Measurements from ENCODE around the gene PLK3.

The PLK3 gene

DNA sequence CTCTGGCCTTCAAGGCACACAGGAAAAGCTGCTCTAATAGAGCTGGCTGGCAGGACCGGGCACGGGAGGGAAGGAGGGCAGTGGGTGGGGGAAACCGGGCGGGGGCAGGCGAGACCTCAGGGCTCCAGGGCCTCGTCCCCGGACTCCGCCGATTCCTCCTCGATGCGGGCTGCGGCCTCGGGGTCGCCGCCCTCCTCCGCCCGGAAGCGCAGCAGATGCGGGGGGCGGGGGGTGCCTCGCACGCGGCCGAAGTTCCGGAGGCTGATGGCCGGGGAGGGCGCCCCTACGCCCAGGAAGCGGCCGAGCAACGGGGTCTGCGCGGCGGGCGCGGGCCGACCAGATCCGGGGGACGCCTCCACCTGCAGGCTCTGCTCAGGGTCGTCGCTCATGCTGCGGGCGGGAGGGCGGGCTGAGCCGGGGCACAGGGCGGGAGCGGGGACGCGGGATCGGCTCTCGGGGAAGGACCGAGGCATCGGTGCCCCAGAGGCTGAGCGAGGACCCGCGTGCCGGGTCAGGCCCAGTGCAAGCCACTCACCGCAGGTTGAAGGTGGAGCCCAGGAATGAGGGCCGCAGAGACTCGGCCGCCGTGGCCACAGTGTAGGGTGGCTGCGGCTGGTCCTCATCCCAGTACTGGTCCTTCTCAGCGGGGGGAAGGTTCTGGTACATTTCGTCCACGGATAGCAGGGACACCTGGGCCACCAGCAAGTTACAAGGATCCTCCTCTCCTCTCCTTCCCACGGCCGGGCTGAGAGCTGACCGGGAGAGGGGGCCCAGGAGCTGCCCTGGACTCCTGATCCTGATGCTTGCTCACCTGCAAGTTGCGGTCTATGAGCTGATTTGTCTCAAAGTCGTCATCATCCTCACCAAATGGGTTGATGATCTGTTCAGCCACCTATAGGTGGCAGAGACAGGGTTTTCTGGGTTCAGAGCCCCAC, 15.8 kb upstream of the PLK3 start:
- DNase-seq (ENCODE audit: extremely low read depth, low read depth): no peak
- TF ChIP-seq, protein P1, sequence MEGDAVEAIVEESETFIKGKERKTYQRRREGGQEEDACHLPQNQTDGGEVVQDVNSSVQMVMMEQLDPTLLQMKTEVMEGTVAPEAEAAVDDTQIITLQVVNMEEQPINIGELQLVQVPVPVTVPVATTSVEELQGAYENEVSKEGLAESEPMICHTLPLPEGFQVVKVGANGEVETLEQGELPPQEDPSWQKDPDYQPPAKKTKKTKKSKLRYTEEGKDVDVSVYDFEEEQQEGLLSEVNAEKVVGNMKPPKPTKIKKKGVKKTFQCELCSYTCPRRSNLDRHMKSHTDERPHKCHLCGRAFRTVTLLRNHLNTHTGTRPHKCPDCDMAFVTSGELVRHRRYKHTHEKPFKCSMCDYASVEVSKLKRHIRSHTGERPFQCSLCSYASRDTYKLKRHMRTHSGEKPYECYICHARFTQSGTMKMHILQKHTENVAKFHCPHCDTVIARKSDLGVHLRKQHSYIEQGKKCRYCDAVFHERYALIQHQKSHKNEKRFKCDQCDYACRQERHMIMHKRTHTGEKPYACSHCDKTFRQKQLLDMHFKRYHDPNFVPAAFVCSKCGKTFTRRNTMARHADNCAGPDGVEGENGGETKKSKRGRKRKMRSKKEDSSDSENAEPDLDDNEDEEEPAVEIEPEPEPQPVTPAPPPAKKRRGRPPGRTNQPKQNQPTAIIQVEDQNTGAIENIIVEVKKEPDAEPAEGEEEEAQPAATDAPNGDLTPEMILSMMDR (IDR thresholded peaks at IDR 0.05; ENCODE audit: low read depth, low read length): no peak; the same call in 1 of the 2 replicates

DNA sequence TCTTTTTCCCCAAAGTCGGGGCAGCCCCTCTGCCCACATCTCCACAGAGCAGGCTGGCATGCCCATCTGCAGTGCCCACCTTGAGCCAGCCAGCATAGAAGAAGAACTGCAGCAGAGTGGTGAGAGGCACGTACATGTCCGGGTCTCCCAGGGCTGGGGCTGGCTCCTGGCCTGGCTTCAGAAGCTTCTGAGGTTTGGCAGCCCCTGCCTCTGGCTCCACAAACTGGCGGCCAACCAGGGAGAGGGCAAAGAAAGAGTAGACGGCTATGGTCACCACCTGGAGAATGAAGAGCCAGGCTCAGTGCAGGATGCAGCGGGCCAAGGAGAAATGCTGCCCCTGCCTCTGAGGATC, 15.2 kb upstream of the PLK3 start:
- no peak for DNase-seq (ENCODE audit: extremely low read depth, low read depth)
- TF ChIP-seq, protein P1 (IDR thresholded peaks at IDR 0.05; ENCODE audit: low read depth, low read length): no peak

DNA sequence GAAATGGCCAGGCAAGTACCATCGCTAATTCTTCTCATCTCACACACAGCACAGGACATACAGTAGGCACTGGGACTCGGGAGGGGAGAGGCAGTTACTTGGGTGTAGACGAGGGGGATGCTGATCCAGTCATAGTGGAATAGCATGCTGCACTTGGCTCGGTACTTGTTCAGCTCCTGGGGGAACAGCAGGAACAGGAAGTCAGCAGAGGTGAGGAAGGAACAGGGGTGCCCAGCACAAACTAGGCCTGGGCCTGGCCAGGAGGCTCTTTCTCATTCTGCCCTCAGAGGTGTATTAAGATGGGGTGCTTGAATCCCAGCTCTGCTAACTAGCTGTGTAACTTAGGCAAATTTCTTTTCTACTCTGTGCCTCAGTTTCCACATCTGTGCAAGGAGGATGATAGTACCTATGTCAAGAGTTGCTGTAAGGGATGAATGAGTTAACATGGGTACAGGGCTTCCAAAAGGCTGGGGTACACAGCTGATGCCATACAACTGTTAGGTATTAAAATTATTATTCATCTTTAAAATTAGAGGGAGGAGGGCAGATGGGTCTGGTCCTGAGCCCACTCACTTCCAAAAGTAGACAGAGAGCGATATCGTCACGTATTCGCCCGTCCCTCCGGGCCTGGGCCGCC, 14.6 kb upstream of the PLK3 start:
- no peak for DNase-seq (ENCODE audit: extremely low read depth, low read depth)

DNA sequence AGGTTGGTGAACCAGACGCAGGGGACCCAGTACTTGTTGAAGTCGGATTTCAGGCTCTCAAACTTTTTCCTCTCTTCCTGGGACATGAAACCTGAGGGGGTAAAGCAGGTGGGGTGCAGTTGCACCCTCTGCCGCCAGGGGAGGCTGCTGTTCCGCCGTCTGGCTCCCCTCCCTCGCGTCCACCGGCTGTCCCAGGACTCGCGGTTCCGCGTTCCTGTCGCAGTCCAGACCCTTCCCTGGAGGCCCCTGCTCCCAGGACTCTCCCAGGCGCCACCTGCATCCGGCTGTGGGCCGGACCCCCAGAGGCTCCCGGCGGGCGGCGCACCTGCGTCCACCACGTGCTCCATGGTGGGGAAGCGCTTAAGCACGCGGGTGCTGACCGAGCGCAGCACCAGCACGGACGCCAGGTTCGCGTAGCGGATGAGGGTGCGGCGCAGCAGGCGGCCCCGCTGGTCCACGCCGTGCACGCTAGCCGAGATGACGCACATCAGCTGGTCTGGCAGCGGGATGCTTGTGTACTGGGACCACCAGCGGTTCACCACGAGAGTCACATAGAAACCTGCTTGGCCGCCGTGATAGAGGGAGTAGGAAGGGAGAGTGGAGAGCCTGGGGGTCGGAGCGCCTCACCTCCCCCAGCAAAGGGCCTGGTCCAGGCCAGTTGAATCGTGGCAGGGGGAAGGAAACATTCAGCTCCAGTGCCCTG, 13.9 kb upstream of the PLK3 start:
- DNase-seq (ENCODE audit: extremely low read depth, low read depth): no peak
- TF ChIP-seq, protein P1 (IDR thresholded peaks at IDR 0.05; ENCODE audit: low read depth, low read length): peak; percentile 100

More for the DNA sequence above, 14.6 kb upstream of the PLK3 start:
- TF ChIP-seq, protein P1 (IDR thresholded peaks at IDR 0.05; ENCODE audit: low read depth, low read length): no peak

DNA sequence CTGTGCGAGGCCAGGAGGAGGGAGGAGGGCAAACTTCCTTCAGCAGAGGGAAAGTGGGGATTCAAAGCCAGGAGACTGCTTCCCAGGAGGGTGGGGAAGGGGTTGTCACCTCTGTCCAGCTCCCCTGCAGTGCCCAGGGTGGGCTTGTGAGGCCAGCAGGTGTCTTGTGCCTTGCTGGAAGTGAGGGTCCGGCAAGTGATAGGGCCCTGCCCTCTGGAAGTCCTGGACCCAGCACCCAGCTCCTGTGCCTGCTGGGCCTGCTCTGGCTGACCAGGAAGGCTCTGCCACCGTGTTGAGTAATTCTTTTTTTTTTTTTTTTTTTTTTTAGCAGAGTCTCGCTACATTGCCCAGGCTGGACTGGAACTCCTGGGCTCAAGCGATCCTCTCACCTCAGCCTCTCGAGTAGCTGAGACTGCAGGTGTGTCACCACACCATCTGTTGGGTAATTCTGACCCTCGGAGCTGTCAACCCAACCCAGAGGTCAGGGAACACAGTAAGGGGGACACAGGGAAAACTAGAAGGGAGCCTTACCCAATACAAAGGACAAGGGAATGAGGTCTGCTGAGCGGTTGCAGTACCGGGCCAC, 13.2 kb upstream of the PLK3 start:
- TF ChIP-seq, protein P1 (IDR thresholded peaks at IDR 0.05; ENCODE audit: low read depth, low read length): no peak
- DNase-seq (ENCODE audit: extremely low read depth, low read depth): no peak

DNA sequence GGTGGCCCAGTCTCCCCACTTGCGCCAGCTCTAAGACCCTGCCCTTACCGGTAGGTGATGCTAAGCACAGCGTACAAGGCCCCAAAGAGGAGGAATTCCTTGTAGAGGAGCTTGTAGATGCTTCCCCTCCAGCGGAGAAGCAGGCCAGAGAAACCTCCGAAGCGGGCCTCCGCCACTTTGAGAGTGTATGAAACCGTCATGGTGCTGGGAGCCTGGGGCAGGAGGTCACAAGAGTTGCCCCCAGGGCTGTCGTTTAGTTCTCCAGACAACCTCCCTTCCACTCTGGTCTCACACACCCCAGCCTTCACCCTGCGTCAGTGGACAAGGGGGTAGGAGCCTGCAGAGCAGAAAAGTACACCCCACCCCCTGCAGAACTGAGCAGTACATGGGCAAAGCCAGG, 12.7 kb upstream of the PLK3 start:
- no peak for DNase-seq (ENCODE audit: extremely low read depth, low read depth)
- TF ChIP-seq, protein P1 (IDR thresholded peaks at IDR 0.05; ENCODE audit: low read depth, low read length): no peak

Measured in AG09319 (cell line).